Ascending aorta (tissue), 2 donors: ENCODE data around the gene TBL1XR1. TPM values are rescaled to one million over a fixed set of nuclear protein-coding genes. Genes with fewer than 3 reads are reported as not detected.

Experiments
- DNase-seq, 2 donors: peaks; one replicate each; pipeline ENCODE4 v3.0.0-alpha.2; 2019; ENCODE audit warnings: low spot score in 2 of 2
- H3K27ac ChIP-seq, 2 donors: fragments of 200-600 bp; sonication (generic); one replicate each; pipeline ENCODE4 v1.5.1; 2016 to 2017; ENCODE audit warnings: mild to moderate bottlenecking in 1 of 2
- H3K27me3 ChIP-seq: fragments of 200-600 bp; sonication (generic); one replicate; pipeline ENCODE4 v1.5.1; 2017
- H3K36me3 ChIP-seq, 2 donors: fragments of 200-600 bp; sonication (generic); one replicate each; pipeline ENCODE4 v1.5.1; 2016
- H3K4me1 ChIP-seq, 2 donors: fragments of 200-600 bp; sonication (generic); one replicate each; pipeline ENCODE4 v1.5.1; 2016 to 2017; ENCODE audit warnings: mild to moderate bottlenecking in 1 of 2
- H3K4me3 ChIP-seq, 2 donors: fragments of 200-600 bp; sonication (generic); one replicate each; pipeline ENCODE4 v1.5.1; 2016 to 2017; ENCODE audit warnings: mild to moderate bottlenecking in 1 of 2
- H3K9me3 ChIP-seq, 2 donors: fragments of 200-600 bp; sonication (generic); one replicate each; pipeline ENCODE4 v1.5.1; 2016
- CTCF ChIP-seq, 3 experiments: fragments of 200-600 bp in 2 of 3; fragments of 450-650 bp in 1 of 3; sonication (generic) in 2 of 3; IDR thresholded peaks; one replicate each; pipeline ENCODE4 v1.5.1; 2016 to 2019; ENCODE audit warnings: antibody characterized with exemption in 3 of 3, mild to moderate bottlenecking in 1 of 3, moderate library complexity in 1 of 3
- intact Hi-C: fragments of 100-400 bp; cut with DNase I; formaldehyde crosslinking; loops from one replicate; pipeline ENCODE4 v1.15.1; 2023
- total RNA-seq: library from RNA; depleted of rRNA; stranded (reverse); fragments of >200 nt; gene quantifications from one replicate; pipeline ENCODE4 v1.1.0, GENCODE V29; 2016

The TBL1XR1 gene
- total RNA-seq, 1 donor from 2014 or later: 52.0 TPM

GRCh38 chr3:176992565-176992964 is 204.7 kb downstream of the TBL1XR1 start:
- H3K27ac ChIP-seq: no peak overlapping the region
- intact Hi-C loops: no loop called here
- H3K4me1 ChIP-seq: no peaks in the 10 kb centered on the region
- no peaks in the 10 kb centered on the region for H3K27me3 ChIP-seq
- H3K9me3 ChIP-seq: no peaks in the 10 kb centered on the region
- H3K4me3 ChIP-seq: no peak overlapping the region
- no peak for TF ChIP-seq CTCF (IDR thresholded peaks at IDR 0.05)
- H3K36me3 ChIP-seq: no peaks in the 10 kb centered on the region
- no peak for DNase-seq

- Histone ChIP-seq H3K27me3 (no peaks in the 10 kb centered on the region), H3K27ac (no peak overlapping the region), H3K9me3 (no peaks in the 10 kb centered on the region), H3K4me1 (no peaks in the 10 kb centered on the region), H3K36me3 (no peaks in the 10 kb centered on the region), H3K4me3 (no peak overlapping the region)
- no peak for TF ChIP-seq CTCF (IDR thresholded peaks at IDR 0.05)
- no peak for DNase-seq
- intact Hi-C loops: no loop called here
These were observed 208.5 kb downstream of the TBL1XR1 start for GRCh38 chr3:176988795-176989194.

GRCh38 chr3:176987901-176988650 is 209.2 kb downstream of the TBL1XR1 start:
- H3K27me3 ChIP-seq: no peaks in the 10 kb centered on the region
- no peak for TF ChIP-seq CTCF (IDR thresholded peaks at IDR 0.05)
- H3K27ac ChIP-seq: no peak overlapping the region

GRCh38 chr3:176978441-176978840 is 218.8 kb downstream of the TBL1XR1 start:
- no peak for TF ChIP-seq CTCF (IDR thresholded peaks at IDR 0.05)
- Histone ChIP-seq H3K36me3 (no peaks in the 10 kb centered on the region), H3K27me3 (no peaks in the 10 kb centered on the region), H3K27ac (no peak overlapping the region), H3K4me1 (no peaks in the 10 kb centered on the region), H3K4me3 (no peak overlapping the region), H3K9me3 (no peaks in the 10 kb centered on the region)
- DNase-seq: no peak
- intact Hi-C loops: no loop called here

More at GRCh38 chr3:176987901-176988650, 209.2 kb downstream of the TBL1XR1 start:
- no peak overlapping the region for H3K4me3 ChIP-seq
- no peaks in the 10 kb centered on the region for H3K9me3 ChIP-seq
- intact Hi-C loops: no loop called here
- no peaks in the 10 kb centered on the region for H3K36me3 ChIP-seq
- DNase-seq: no peak
- H3K4me1 ChIP-seq: no peaks in the 10 kb centered on the region

- intact Hi-C loops: no loop called here
- Histone ChIP-seq H3K27ac (no peak overlapping the region), H3K27me3 (no peaks in the 10 kb centered on the region)
These were observed 220.0 kb downstream of the TBL1XR1 start for GRCh38 chr3:176977331-176977730.

More at GRCh38 chr3:176977331-176977730, 220.0 kb downstream of the TBL1XR1 start:
- no peak for DNase-seq
- Histone ChIP-seq H3K4me3 (no peak overlapping the region), H3K4me1 (no peaks in the 10 kb centered on the region), H3K36me3 (no peaks in the 10 kb centered on the region), H3K9me3 (no peaks in the 10 kb centered on the region)
- no peak for TF ChIP-seq CTCF (IDR thresholded peaks at IDR 0.05)
